Ramos (cell line): ENCODE data around the gene SERPINB7.
"Not testable (repeated sequence)": the region's sequence is repeated elsewhere in the genome, so short reads cannot be mapped to it uniquely, and the experiment has no call there.

ENCODE experiments used
- in situ Hi-C: fragments of 300-500 bp; cut with MboI; formaldehyde crosslinking; loops from one replicate; pipeline ENCODE4 v1.14.3; 2022; ENCODE audit warnings: low sequenced_read_pairs; ENCODE audit not compliant: unreplicated experiment

The SERPINB7 gene, protein sequence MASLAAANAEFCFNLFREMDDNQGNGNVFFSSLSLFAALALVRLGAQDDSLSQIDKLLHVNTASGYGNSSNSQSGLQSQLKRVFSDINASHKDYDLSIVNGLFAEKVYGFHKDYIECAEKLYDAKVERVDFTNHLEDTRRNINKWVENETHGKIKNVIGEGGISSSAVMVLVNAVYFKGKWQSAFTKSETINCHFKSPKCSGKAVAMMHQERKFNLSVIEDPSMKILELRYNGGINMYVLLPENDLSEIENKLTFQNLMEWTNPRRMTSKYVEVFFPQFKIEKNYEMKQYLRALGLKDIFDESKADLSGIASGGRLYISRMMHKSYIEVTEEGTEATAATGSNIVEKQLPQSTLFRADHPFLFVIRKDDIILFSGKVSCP

DNA sequence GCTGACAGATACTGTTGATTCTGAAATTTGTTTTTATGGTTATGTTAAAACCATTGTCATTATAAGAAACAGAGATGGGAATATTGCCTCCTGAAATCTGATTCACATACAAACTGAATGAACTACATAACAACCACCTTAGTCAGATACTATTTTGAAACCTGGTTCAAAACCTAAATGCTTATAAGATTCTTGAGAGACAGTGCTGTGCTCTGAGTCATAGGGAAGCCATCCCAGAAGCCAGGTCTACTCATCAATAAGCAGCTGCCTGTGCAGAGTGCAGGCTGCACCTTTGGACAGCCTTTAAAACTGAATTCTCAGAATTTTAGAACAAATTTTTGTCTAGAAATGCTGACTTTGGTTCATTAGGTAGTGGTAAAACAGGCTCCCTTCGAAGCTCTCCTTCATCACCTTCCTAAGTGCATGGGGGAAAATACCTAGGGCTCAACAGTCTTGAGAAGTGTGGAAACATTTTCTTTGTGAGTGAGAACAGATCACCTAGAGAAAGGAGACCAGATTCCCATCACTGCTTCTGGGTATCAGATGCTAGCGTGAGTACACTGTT lies at the start of gene SERPINB7:
SERPINB7 (plus strand) TSS at position 253 of the 565 bp plus-strand sequence. CDS start 6,955 bp downstream, outside the sequence.
- in situ Hi-C loops = no loop called here

DNA sequence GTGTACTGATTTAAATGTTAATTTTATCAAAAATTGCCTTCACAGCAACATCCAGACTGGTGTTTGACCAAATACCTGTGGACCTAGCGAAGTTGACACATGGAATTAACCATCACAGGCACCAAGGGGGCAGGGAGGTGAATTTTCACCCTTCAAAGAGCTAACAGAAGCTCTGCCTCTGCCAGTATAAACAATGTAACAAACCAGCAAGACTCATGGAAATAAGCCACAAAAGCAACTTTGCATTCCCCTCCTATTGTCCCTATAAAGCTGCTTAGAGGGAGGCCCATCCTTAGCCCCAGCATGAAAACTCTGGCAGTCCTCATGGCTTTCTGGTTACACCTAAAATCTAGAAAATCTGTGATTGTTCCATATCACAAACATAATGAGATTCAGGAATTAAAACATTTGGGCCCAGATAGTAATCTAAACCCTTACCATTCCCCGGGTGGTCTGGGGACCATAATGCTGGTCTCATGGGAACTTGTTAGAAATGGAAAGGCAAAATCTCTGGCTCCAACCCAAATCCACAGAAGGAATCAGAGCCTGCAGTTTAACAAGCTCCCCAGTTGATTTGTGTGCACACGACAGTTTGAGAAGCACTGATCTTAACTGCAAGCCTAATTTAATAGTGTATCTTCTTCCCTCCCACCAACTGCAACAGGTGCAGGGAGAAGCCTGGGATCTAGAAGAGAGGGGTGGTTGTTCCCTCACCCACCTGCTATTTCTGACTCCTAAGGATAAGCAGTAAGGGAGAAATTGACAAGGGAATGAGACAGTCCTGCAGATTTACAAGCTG lies 49.3 kb upstream of the SERPINB7 start:
- in situ Hi-C loops = no loop called here

GRCh38 chr18:63730773-63731172 lies 44.4 kb upstream of the SERPINB7 start:
- in situ Hi-C loops = no loop called here

DNA sequence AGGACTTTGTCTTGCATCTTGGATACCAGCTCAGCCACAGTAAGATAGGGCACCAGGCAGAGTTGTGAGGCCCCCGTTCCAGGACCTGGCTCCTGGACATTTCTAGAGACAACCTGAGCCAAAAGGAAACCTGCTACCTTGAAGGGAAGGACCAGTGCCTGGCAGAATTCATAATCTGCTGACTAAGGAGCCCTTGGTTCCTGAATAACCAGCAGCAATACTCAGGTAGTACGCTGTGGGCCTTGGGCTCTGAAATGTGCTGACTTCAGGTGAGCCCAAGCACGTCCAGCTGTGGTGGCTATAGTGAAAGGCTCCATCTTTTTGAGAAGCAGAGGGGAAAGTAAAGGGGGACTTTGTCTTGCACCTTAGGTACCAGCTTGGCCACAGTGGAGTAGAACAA lies 44.0 kb upstream of the SERPINB7 start:
- in situ Hi-C loops = no loop called here

DNA sequence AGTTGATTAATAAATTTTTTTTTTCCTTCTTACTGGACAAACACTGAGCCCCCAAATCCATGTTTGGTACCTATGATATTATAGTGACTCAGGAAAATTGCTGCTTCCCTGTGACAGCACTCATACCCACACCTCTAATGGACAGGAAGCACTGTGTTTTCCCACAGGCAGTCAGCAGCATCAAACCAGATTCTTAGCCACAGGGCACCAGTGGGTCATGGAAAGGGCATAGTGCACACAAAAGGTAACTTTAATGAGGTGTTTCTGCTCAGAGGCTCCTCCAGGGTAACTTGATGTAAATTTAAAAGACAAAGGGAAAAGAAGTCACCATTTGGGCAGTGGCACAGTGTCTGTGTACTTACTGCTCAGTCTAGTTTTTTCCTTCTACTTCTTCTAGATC lies 38.3 kb upstream of the SERPINB7 start:
- in situ Hi-C loops = no loop called here

DNA sequence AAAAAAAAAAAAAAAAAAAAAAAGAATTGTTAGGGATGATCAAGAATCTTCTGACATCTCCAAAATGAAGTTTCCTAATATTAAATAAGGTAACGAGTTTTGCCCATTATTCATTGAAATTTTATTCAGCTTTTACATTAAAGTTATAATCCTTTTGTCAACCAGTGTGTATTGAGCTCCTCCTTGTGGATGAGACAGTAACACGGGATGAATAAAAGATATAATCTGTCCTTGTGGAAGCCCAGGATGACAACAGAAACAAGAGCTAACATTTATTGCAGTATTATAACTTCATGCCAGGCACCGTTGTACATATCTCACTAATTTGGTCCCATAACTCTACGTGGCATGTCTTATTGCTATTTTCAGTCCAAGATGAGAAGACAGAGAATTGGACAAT lies 33.4 kb upstream of the SERPINB7 start:
- in situ Hi-C loops = no loop called here

GRCh38 chr18:63747006-63747405 lies 28.2 kb upstream of the SERPINB7 start:
- in situ Hi-C loops = no loop called here

- in situ Hi-C loops = no loop called here
Measured at GRCh38 chr18:63749489-63749888, 25.7 kb upstream of the SERPINB7 start.

DNA sequence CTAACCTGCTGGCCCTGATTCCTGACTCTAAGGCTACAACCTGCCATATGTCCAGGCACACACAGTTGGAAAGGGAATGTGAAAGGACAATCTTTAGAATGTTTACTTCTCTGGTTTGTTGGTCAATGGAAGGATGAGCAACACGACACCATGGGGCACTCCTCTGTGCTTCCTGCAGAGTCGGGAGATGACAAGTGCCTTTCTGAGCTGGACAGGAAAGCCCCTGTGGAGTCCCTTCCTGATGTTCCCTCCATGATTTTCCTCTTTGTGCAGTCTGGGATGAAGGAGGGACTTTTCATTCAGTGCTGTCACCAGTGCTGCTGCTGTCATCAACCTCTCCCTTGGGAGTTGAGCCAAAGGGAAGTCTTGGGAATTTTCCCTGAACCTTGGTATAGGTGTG lies 22.6 kb upstream of the SERPINB7 start:
- in situ Hi-C loops = no loop called here

DNA sequence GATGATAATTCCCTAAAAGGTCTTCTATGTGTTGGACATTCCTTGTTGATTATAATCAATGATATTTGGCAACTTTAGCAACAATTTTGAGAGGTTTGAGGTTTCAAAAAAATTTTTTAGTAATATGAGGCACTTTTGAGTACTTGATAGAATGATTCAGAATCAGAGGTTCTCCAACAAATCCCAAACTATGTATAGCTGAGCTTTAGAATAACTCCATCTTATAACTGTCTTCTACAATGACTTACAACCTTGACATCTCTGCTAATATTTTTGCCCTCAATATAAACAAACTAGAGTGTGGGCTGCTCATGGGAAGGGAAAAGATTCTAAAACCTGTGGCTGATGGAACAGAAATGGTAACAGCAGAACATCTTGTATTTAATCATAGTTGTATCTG lies 21.5 kb upstream of the SERPINB7 start:
- in situ Hi-C loops = no loop called here

GRCh38 chr18:63757541-63757940 lies 17.7 kb upstream of the SERPINB7 start:
- in situ Hi-C loops = no loop called here

DNA sequence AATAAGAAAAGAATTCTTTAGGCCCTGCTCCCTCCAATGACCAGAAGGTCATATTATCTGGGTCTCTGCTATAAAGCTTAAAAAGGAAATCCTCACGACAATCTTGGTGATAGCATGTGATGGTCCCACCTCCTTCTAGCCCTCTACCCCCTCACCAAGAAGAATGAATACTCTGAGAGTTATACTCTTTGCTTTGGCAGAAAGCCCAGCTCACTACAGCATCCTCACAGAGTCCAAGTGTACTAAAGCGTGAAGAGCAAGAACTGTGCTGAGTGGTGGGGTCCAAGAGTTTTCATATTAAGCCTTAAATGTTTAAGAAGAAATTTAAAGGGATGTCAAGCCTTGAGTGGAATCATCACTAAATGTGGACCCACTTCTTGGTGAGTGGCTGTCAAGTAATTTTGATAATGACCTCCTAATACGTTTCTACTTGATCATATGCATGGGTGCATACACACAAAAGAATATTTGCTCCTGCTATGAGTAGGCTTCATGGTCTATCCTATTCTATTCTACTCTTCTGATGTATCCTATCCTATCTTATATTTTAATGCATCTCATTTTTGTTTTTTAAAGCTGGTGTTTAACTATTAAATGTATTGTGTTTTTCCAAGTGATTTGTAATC lies 16.5 kb upstream of the SERPINB7 start:
- in situ Hi-C loops = no loop called here

DNA sequence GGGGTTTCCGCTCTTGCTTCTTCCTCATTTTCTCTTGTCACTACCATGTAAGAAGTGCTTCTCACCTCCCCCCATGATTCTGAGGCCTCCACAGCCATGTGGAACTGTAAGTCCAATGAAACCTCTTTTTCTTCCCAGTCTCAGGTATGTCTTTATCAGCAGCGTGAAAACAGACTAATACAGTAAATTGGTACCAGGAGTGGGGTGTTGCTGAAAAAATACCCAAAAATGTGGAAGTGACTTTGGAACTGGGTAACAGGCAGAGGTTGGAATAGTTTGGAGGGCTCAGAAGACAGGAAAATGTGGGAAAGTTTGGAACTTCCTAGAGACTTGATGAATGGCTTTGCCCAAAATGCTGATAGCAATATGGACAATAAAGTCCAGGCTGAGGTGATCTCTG lies 15.4 kb upstream of the SERPINB7 start:
- in situ Hi-C loops = not testable (repeated sequence)

DNA sequence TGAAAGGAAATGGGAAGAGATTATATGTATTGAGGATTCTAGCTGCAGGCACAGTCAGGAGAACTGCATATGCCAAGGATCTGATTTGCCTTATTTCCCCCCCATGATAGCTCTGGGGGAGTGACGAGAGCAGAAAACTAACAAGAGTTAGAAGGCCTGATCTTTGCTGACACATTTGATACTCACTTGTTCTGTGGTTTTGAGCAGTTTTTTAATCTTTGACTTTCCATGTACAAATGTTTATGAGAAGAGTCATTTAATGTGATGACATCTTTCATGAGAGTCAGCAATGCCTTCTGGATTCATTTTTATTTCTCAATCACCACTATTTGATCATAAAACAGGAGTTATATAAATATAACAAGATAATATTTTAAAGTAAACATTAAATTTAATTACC lies 12.7 kb upstream of the SERPINB7 start:
- in situ Hi-C loops = no loop called here

DNA sequence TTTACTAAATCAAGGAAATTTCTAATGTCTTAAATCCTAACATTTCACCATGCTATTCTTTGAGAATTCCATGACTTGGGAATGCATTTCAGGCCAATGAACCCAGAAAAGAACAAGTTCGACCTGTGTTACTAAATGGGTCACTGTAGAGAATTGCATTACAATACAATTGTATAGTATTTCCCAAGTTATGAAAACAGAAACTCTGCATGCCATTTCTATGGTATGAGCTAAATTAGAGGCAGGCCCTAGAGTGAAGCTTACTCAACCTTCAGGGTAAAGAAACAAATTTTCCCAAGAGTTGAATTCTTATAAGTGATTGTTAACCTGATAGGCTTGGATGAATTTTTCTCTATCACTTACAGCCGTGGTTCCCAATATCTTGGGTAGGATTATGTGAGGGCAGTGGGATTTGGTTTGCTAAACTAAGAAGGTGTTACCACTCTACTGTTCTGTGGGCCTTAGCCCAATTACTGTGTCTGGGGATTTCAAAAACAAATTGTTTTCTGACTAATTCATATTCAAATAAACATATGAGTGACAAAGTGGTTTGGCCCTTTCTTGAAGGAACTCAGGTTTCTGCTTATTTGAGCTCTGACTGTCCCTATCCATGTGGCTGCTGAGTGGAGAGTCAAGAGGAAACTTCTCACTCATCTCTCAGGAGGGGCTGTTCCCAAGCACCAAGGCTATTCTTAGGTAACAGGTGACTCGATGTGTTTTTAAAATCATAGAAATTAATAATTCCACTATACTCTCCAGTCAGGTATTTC lies 11.2 kb upstream of the SERPINB7 start:
- in situ Hi-C loops = no loop called here

- in situ Hi-C loops = no loop called here
Measured at GRCh38 chr18:63765837-63766236, 9.4 kb upstream of the SERPINB7 start.

- in situ Hi-C loops = no loop called here
Measured at GRCh38 chr18:63773551-63773950, 1.7 kb upstream of the SERPINB7 start.

GRCh38 chr18:63774511-63774910 lies 707 bp upstream of the SERPINB7 start:
- in situ Hi-C loops = no loop called here

DNA sequence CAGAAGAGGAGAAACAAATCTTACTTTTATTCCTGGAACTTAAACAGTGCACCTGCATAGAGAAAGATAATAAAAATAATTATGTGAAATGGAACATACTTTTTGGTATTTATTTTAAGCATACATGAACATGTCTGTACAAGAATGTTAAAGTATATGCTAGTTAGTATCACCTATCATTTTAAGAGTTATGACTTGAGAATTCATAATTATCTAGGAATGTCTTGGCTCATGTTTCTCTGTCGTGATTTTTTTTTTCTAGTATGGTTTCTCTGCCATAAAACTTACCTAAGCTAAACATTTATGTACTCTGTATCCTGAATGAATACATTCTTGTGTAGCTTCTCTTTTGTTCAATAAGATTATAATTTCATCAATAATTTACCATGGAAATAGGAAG lies 4.2 kb downstream of the SERPINB7 start:
- in situ Hi-C loops = no loop called here

- in situ Hi-C loops = no loop called here
Measured at GRCh38 chr18:63783394-63783793, 8.2 kb downstream of the SERPINB7 start.
